NCI-H82 treated with DMSO at 0.1 percent for 48 hours (cell line): Measurements from ENCODE around the gene ECD.

Experiments
- DNase-seq: peaks from one replicate; lab custom pipeline; 2025; ENCODE audit not compliant: unreplicated experiment; lab: John Stamatoyannopoulos, UW

Gene ECD

DNA sequence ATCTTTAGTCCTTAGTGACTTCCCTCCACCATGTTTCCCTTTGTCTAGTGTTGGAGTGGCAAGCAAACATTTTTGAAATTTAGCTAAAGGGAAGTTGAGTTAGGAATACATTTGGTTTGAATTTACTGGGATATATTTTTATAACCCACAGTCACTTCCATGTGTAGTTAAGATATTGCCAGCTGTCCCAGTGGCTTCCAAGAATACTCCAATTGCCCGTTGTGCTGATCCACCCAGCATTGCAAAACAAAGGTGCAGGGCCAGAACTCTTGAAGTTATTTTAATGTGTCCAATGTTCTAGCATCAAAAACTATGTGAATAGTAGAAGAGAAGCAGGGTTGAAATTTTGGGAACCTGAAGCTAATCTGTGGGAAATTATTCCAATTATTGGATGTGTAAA lies 68.7 kb downstream of the ECD start:
- no peak for DNase-seq

DNA sequence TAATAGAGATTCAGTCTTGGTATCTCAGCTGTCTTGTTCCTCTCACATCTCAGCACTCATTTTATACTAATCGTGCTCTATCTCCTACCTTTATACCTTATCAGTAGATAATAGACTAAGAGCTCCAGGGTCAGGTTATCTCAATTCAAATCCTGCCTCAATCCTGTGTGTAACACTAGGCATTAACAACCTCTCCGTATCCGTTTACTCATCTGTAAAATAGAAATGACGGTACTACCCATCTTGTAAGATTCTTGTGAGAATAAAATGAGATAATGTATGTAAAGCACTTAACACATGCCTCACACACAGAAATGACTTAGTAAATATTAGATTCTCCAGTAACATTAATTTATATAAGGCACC lies 70.5 kb downstream of the ECD start:
- peak; percentile 44 for DNase-seq

DNA sequence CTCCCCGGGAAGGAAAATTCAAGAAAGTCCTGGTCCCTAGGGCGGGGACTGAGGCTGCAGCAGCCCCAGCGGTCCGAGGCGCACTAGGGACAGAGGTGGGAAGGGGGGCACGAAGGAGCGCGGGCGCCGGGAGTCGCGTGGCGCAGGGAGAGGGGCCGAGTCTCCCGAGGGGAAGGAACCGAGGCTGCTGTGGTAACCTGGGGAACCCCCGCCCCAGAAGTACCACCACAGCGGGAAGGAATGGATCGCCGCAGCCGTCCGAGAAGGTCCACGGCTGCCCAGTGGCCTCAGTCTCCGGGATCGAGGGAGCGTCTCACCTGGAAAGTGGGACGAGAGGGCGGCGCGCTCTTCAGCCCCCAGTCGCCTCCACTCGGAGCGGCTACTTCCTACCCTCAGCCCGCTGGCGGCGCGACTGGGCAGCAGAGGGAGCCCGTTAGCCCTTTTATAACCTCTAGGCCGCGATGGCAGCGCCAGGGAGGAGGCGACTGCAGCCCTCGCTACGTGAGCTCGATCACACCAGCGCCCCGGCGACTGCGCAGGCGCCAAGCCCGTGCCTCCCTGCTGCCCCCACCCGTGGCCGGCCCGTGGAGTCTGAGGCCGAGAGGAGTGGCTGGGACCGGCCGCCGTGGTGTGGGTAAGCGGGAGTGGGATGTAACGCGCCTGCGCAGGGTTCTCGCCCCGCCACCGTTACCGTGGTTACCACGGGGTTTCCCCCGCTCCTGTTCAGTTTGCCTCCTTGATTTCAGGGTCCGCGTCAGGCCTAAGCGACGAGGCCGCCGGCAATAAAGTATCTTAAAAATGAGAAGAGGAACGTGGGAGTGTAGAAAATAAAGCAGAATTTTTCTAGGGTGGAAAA lies 71.1 kb downstream of the ECD start, which contains the start of gene P4HA1:
Gene P4HA1 (minus strand): TSS at position 418 of the 856 bp plus-strand sequence. CDS start 21,983 bp downstream, outside the sequence.
- peak; percentile 83 for DNase-seq

DNA sequence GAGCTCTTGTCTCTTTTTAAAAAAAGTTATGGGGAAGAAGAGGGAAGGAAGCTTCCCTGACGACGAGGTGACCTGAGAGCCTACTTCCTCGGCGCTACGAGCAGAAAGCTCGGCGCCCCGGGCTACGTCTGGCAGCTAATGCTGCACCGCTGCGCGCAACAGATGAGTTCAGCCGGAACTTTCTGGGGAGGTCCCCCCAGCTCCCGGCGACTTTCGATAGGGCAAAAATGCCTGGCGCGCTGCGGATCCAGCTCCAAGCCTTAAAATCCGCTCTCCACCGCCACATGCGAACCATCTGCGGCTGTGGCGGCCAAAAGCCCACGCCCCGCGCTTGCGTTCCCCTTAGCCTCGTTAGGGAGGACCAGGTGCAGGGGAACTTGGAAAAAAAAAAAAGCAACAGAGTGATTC lies 71.8 kb downstream of the ECD start:
- peak; percentile 10 for DNase-seq

DNA sequence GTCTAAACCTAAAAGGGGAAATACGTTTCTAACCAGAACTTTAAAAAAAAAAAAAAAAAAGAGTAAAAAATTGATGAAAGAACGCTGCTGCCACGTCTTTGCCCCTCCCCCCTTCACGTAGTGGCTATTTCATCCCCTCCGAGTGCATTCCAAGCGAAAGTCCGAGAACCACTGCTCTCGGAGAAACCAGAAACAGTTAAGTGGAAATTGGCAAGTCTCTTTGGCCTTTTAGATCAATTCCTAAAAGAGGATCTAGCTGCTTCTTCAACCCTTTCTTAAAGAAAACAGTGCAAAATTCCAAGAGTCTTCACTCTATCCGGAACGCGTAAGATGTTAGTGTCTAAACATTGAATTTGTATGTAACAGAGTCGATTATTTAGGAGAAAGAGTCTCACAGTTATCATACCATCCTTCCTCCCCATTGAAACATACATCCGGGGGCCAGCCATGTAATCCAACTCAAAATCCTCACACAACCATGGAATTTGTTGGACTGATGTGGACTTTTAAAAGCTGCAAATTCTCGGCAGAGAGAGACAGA lies 72.3 kb downstream of the ECD start:
- DNase-seq, result no peak

DNA sequence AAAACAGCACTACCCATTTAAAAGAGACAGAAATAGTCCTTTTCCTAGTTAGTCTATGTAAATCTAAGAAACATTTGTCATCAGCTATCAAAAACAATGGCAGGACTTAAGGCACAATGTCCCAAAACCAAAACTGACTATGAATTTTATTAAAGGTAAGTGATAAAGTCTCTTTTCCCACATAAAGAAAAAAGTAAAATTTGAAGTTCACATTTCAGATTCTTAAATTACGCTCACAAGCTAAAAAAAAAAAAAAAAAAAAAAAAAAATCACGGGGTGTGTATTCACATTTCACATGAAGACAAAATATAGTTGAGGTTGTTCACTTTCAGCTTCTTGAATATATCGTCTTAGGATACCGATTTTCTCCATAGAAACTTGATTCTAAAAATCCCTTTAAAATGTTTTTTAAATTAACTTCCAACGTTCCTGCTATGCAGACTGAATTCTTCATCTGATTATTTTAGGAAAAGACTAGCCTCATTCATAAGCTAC lies 72.8 kb downstream of the ECD start:
- no peak for DNase-seq

DNA sequence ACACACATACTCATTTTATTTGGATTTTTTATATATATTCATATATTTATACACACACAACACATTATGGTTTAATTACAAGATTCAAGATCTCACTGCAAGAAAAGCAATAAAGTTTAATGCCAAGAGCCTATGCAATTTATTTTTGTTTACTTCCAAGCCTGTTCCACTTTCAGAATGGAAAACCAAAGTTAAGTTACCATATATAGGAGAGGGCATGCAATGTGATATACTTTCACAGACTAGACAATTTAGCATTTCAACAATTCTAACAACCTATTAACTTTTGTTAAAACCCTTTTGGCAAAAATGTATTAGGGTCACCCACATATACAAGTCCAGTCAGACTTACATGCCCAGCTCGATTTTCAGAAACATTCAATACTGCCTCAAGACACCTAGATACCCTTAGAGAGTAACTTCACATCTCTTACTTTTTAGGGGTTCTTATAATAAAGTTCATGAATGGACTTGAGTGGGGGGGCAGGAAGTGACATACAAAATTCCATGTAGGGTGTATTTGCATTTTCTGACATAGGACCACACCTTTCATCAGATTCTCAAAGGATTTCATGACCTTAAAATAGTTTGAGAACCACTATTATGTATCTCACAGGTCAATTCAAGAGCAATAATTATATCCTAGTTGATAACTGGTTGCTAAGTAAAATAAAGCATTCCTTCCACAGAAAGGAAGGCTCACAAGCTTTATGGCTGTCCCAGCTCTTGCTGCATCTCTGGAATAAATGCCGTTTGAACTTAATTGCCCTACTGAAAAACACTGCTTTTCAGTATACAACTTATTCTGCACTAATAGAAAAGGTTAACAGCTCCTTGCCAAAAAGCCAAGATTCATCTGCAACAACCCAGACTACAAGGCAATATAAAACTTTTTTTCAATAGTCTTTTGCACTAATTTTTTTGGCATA lies 73.6 kb downstream of the ECD start:
- DNase-seq, result no peak

DNA sequence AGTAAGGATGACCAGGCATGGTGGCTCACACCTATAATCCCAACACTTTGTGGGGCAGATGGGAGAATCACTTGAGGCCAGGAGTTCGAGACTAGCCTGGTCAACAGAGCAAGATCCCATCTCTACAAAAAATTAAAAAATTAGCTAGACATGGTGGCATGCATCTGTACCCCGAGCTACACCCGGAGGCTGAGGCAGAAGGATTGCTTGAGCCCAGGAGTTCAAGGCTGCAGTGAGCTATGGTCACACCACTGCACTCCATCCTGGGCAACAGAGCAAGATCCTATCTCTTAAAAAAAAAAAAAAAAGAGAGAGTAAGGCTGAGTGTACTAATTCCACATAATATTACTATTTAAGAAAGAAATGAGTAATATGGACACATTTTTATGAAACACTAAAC lies 75.0 kb downstream of the ECD start:
- no peak for DNase-seq

DNA sequence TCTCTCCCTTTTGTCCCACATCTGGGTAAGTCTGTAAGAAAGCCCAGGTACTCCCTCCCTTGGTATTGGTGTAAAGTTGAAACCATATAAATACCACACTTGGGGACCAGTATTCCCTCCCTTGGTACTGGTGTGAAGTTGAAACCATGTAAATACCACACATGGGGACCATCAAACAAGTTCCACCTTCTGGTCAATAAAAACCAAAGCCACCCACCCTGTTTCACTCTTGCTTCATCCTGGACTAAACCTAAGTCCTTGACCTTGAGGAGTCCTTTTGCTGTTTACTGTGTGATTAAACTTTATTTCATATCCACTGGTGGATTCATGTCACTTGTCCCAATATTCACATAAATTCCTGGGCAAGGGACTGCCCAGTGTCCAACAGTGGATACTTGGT lies 79.5 kb downstream of the ECD start:
- no peak for DNase-seq

DNA sequence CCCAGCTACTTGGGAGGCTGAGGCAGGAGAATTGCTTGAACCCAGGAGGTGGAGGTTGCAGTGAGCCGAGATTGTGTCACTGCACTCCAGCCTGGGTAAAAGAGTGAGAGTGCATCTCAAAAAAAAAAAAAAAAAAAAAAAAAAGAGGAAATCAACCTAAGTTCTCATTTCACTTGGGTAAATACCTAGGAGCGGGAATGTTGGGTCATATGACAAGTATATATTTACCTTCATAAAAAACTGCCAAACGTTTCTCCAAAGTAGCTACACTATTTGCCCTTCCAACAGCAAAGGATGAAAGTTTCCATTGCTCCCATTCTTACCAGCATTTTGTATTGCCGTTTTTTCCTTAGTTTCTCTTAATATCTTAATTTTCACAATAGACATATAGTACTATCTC lies 81.0 kb downstream of the ECD start:
- DNase-seq, result no peak

DNA sequence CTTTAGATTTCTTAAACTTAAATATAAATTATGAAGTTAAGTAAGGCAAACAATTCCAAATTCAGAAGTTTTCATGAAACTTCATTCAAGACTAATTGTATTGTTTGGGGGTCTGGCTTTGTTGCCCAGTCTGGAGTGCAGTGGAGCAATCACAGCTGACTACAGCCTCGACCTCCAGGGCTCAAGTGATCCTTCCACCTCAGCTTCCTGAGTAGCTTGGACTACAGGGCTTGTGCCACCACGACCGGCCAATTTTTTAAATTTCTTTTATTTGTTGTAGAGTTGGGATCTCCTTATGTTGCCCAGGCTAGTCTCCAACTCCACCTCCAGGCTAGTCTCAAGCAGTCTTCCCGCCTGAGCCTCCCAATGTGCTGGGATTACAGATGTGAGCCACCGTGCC lies 83.6 kb downstream of the ECD start:
- no peak for DNase-seq
